ENCODE measurements around the gene WDFY4. TPM values are rescaled to one million over a fixed set of nuclear protein-coding genes. Genes with fewer than 3 reads are reported as not detected.

The WDFY4 gene
- total and polyA plus RNA-seq, 4 donors, result 4.6 to 26.9 (median 13.5) TPM

GRCh38 chr10:48939790-48940325, 255.2 kb downstream of the WDFY4 start, which contains the start of gene LRRC18:
LRRC18 (minus strand) TSS chr10:48939840; CDS start chr10:48914155, 25,685 bp downstream.
- Histone ChIP-seq H3K27me3 (ENCODE audit: control insufficient read depth in 3 of 3, insufficient read depth in 3 of 3, low read length in 2 of 3) (no peaks in the 10 kb centered on the region), H3K36me3 (ENCODE audit: control insufficient read depth in 4 of 4, insufficient read depth in 4 of 4, low read length in 4 of 4) (no peaks in the 10 kb centered on the region), H3K9ac (ENCODE audit: insufficient read depth in 1 of 2, low read length in 2 of 2) (no peak within 1 kb of the TSS), H3K4me3 (no peak within 1 kb of the TSS), H3K27ac (ENCODE audit: low read depth in 1 of 2, low read length in 1 of 2) (no peak within 1 kb of the TSS), H3K9me3 (ENCODE audit: control insufficient read depth in 4 of 4, insufficient read depth in 3 of 4, low read length in 3 of 4) (no peaks in the 10 kb centered on the region), H3K4me1 (ENCODE audit: control insufficient read depth in 5 of 5, insufficient read depth in 5 of 5, low read length in 5 of 5) (peaks cover 0 to 8% (median 0%) of the 10 kb centered on the region in 5 donors)
- no peak for ATAC-seq (ENCODE audit: insufficient read depth, low FRiP score)
- no peak for TF ChIP-seq CTCF (IDR thresholded peaks at IDR 0.05; ENCODE audit: control extremely low read depth, extremely low read depth)
- WGBS, 2 donors, result 95 to 98% methylated on average over 2 of the region's 2 CpGs
- no peak for DNase-seq

DNA sequence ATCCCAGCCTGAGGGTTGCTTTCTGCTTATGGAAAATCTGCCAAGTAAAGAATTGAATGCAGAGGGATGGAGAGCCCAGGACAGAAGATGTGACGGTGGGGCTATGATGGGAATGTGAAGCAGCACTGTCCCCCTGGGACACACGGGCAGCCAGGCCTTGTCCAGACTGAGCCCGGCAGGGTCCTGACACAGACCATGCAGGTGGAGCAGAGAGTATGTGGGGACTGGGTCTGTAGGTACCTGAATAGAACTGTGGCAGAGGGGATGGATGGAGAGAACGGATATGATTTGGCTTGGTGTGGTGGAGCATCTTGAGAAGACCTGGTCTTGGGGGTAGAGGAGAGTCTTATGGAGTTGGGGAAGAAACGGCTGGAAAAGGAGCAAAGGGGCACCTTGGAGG, 255.7 kb downstream of the WDFY4 start:
- no peak overlapping the region for H3K4me3 ChIP-seq
- no peak overlapping the region for H3K9ac ChIP-seq (ENCODE audit: insufficient read depth in 1 of 2, low read length in 2 of 2)
- peaks cover 0 to 3% (median 0%) of the 10 kb centered on the region in 5 donors for H3K4me1 ChIP-seq (ENCODE audit: control insufficient read depth in 5 of 5, insufficient read depth in 5 of 5, low read length in 5 of 5)
- ATAC-seq (ENCODE audit: insufficient read depth, low FRiP score) (no peak), DNase-seq (no peak)
- WGBS, 2 donors, result 93 to 94% methylated on average over 5 of the region's 5 CpGs
- TF ChIP-seq CTCF (IDR thresholded peaks at IDR 0.05; ENCODE audit: control extremely low read depth, extremely low read depth), result no peak
- no peaks in the 10 kb centered on the region for H3K36me3 ChIP-seq (ENCODE audit: control insufficient read depth in 4 of 4, insufficient read depth in 4 of 4, low read length in 4 of 4)
- no peak overlapping the region for H3K27ac ChIP-seq (ENCODE audit: low read depth in 1 of 2, low read length in 1 of 2)
- H3K27me3 ChIP-seq (ENCODE audit: control insufficient read depth in 3 of 3, insufficient read depth in 3 of 3, low read length in 2 of 3), result no peaks in the 10 kb centered on the region
- H3K9me3 ChIP-seq (ENCODE audit: control insufficient read depth in 4 of 4, insufficient read depth in 3 of 4, low read length in 3 of 4), result no peaks in the 10 kb centered on the region

- H3K27ac ChIP-seq (ENCODE audit: low read depth in 1 of 2, low read length in 1 of 2), result no peak overlapping the region
- no peak overlapping the region for H3K4me3 ChIP-seq
- ATAC-seq (ENCODE audit: insufficient read depth, low FRiP score) (no peak), DNase-seq (no peak)
- no peaks in the 10 kb centered on the region for H3K36me3 ChIP-seq (ENCODE audit: control insufficient read depth in 4 of 4, insufficient read depth in 4 of 4, low read length in 4 of 4)
- no peaks in the 10 kb centered on the region for H3K4me1 ChIP-seq (ENCODE audit: control insufficient read depth in 5 of 5, insufficient read depth in 5 of 5, low read length in 5 of 5)
- H3K27me3 ChIP-seq (ENCODE audit: control insufficient read depth in 3 of 3, insufficient read depth in 3 of 3, low read length in 2 of 3), result no peaks in the 10 kb centered on the region
- no peak for TF ChIP-seq CTCF (IDR thresholded peaks at IDR 0.05; ENCODE audit: control extremely low read depth, extremely low read depth)
- H3K9ac ChIP-seq (ENCODE audit: insufficient read depth in 1 of 2, low read length in 2 of 2), result no peak overlapping the region
- H3K9me3 ChIP-seq (ENCODE audit: control insufficient read depth in 4 of 4, insufficient read depth in 3 of 4, low read length in 3 of 4), result no peaks in the 10 kb centered on the region
- WGBS, 2 donors, result 74 to 77% methylated on average over 7 of the region's 7 CpGs
Measured at GRCh38 chr10:48940958-48941357, 256.3 kb downstream of the WDFY4 start.

Measured in lung (tissue), 12 donors.